SJCRH30 (cell line): Measurements from ENCODE around the gene COL4A4. TPM values are rescaled to one million over a fixed set of nuclear protein-coding genes. Genes with fewer than 3 reads are reported as not detected.
A peak's percentile ranks its signal among the peaks of the same experiment; 100 is the strongest.

Experiments
- DNase-seq, 2 experiments: peaks; one replicate each; pipeline ENCODE4 v3.0.0-alpha.2; 2015 to 2020
- H3K27ac ChIP-seq: fragments of 250-450 bp; sonication (Bioruptor Pico); 2 replicates; pipeline ENCODE4 v1.5.1; 2020; ENCODE audit warnings: mild to moderate bottlenecking, moderate library complexity
- H3K27me3 ChIP-seq: fragments of 250-450 bp; sonication (Bioruptor Pico); 2 replicates; pipeline ENCODE4 v1.5.1; 2020; ENCODE audit warnings: mild to moderate bottlenecking, moderate library complexity
- H3K36me3 ChIP-seq: fragments of 250-450 bp; sonication (Bioruptor Pico); 2 replicates; pipeline ENCODE4 v1.5.1; 2020; ENCODE audit warnings: mild to moderate bottlenecking, moderate library complexity
- H3K4me1 ChIP-seq: fragments of 250-450 bp; sonication (Bioruptor Pico); 2 replicates; pipeline ENCODE4 v1.5.1; 2020; ENCODE audit warnings: mild to moderate bottlenecking, moderate library complexity
- H3K4me3 ChIP-seq: fragments of 250-450 bp; sonication (Bioruptor Pico); 2 replicates; pipeline ENCODE4 v1.5.1; 2020; ENCODE audit warnings: mild to moderate bottlenecking, moderate library complexity
- H3K9me3 ChIP-seq: fragments of 250-450 bp; sonication (Bioruptor Pico); replicated peaks from 2 replicates; pipeline ENCODE4 v1.5.1; 2020; ENCODE audit warnings: mild to moderate bottlenecking, moderate library complexity
- total RNA-seq: library from RNA; depleted of rRNA; stranded (reverse); fragments of >200 nt; shearing (Covaris generic); gene quantifications from 2 replicates; pipeline ENCODE4 v1.2.3, GENCODE V29; 2014

COL4A4 gene
- total RNA-seq, 1 experiment from 2014 or later, result not detected

DNA sequence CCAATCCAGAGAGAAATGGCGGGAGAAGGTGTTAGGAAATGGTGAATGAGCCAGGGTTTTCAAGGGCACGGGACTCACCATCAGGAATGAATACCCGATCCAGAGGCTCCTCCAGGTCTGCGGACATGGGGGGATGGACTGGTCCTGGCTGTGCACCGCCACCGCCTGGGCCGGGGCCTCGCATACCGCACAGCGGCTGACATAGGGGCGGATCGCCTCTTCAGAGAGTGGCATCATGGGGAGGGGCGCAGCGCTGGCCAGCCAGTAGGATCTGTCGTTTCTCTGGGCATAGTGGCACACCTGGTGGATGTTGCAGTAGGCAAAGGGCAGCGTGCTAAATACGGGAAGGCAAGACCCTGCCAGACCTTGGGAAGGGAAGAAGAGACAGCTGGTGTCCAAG lies 156.1 kb downstream of the COL4A4 start:
- no peak for DNase-seq
- H3K9me3 ChIP-seq, result no peaks in the 10 kb centered on the region
- H3K27ac ChIP-seq, result no peak overlapping the region
- H3K36me3 ChIP-seq, result no peaks in the 10 kb centered on the region
- no peak overlapping the region for H3K4me3 ChIP-seq
- 0 out of 2 replicates have a peak, but pooled peaks cover 4% of the 10 kb centered on the region for H3K27me3 ChIP-seq
- no peaks in the 10 kb centered on the region for H3K4me1 ChIP-seq

- H3K4me1 ChIP-seq, result no peaks in the 10 kb centered on the region
- H3K36me3 ChIP-seq, result no peaks in the 10 kb centered on the region
- H3K4me3 ChIP-seq, result no peak overlapping the region
- 0 out of 2 replicates have a peak, but pooled peaks cover 4% of the 10 kb centered on the region for H3K27me3 ChIP-seq
- no peaks in the 10 kb centered on the region for H3K9me3 ChIP-seq
- DNase-seq, result no peak
- H3K27ac ChIP-seq, result no peak overlapping the region
Observed at GRCh38 chr2:227007148-227007547, 156.9 kb downstream of the COL4A4 start.

DNA sequence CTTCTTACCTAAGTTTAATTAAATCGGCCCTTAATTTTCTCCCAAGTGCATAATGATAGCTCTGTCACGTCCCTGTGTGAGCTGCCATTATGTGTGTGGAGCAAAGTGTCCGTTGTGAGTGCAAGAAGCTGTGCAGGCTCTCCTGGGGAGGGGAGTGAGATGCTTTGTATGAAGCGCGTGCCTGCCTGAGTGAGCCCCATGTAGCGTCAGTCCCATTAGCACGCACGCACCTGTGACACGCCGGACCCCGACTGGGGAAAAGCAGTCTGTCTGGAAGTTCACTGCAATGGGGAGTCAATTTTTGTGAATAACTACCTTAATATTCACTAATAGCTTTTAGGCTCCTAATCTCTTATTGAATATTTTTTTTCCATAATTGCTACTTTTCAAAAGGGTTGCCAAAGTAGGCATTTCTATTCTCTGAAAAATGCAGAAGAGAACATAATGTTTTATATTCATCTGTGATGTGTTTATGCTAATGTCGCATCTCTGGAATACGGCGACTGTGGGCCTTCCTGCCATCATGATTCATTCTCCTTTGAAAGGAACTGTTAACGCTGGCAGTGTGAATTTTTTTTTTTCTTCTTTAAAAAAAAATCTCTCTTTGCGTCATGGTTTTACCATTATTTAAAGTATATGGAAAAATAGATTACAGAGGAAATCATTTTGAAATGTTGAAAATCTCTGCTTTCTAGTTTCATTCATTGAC lies 157.7 kb downstream of the COL4A4 start:
- 0 out of 2 replicates have a peak, but pooled peaks cover 4% of the 10 kb centered on the region for H3K27me3 ChIP-seq
- no peak for DNase-seq
- no peaks in the 10 kb centered on the region for H3K9me3 ChIP-seq
- H3K36me3 ChIP-seq, result no peaks in the 10 kb centered on the region
- no peak overlapping the region for H3K27ac ChIP-seq
- no peaks in the 10 kb centered on the region for H3K4me1 ChIP-seq
- no peak overlapping the region for H3K4me3 ChIP-seq

- H3K4me1 ChIP-seq, result no peaks in the 10 kb centered on the region
- DNase-seq, result no peak
- no peak overlapping the region for H3K4me3 ChIP-seq
- H3K9me3 ChIP-seq, result no peaks in the 10 kb centered on the region
- no peaks in the 10 kb centered on the region for H3K36me3 ChIP-seq
- 0 out of 2 replicates have a peak, but pooled peaks cover 4% of the 10 kb centered on the region for H3K27me3 ChIP-seq
- no peak overlapping the region for H3K27ac ChIP-seq
Observed at GRCh38 chr2:227004482-227004881, 159.5 kb downstream of the COL4A4 start.

DNA sequence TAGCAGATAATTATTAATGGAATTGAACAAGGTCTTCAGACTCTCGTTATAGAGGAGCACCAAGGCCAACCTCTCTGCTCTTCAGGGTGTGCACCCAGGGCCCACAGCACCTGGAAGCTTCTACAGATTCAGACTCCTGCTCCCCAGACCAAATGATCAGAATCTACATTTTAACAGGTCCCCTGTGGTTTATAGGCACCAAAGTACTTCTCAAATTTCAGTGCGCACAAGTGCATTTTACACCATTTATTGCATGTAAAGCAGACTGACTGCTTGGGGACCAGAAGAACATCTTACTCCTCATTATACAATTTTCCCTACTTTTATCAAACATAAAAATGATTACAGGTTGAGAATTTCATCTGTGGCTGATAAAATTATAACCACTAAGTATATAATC lies 163.9 kb downstream of the COL4A4 start:
- Histone ChIP-seq H3K27me3 (0 out of 2 replicates have a peak, but pooled peaks cover 4% of the 10 kb centered on the region), H3K27ac (no peak overlapping the region), H3K4me3 (no peak overlapping the region), H3K4me1 (no peaks in the 10 kb centered on the region), H3K36me3 (no peaks in the 10 kb centered on the region), H3K9me3 (no peaks in the 10 kb centered on the region)
- DNase-seq, result no peak

DNA sequence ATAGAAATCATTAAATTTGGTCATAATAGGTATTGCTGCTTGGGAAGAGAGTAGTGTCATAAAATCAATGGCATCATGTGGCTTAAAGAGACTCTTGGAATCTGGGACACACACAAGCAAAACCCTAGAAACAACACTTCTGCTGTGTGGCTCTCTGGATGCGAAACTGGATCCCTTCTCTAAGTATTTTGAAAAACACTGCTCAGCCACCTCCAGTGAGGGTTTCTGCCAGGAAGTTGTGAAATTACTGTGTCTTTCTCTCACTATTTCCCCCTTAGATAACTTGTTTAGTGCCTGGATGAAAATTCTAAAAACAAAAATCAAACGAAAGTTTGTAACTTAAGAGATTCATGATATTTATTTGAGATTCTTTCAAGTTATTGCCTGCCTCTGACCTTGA lies 164.3 kb downstream of the COL4A4 start:
- 0 out of 2 replicates have a peak, but pooled peaks cover 3% of the 10 kb centered on the region for H3K27me3 ChIP-seq
- H3K4me1 ChIP-seq, result no peaks in the 10 kb centered on the region
- H3K9me3 ChIP-seq, result no peaks in the 10 kb centered on the region
- H3K4me3 ChIP-seq, result no peak overlapping the region
- DNase-seq, result no peak
- no peaks in the 10 kb centered on the region for H3K36me3 ChIP-seq
- H3K27ac ChIP-seq, result no peak overlapping the region

DNA sequence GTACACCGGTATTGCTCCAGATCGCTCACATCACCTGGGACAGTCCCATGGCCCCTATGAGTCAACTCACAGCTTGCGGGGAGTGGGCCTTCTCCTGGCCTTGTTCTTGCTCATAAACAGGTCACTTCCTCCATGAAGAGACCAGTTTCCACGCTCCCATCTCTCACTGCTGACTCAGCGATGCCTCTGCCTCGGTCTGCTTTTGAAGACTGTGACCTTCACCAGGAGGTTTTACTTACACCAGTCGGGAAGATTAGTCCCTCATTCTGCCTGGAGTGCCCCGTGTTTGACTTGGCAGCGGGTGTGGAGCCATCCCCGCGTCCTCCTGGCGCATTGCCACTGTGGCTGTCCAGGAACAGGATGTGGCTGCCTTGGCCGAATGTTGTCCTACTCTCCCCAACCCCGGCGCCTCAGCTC lies 168.4 kb downstream of the COL4A4 start:
- H3K4me1 ChIP-seq, result no peaks in the 10 kb centered on the region
- H3K27ac ChIP-seq, result no peak overlapping the region
- peak; percentile 61 to 62 for DNase-seq
- H3K36me3 ChIP-seq, result no peaks in the 10 kb centered on the region
- no peak overlapping the region for H3K4me3 ChIP-seq
- no peaks in the 10 kb centered on the region for H3K27me3 ChIP-seq
- no peaks in the 10 kb centered on the region for H3K9me3 ChIP-seq

DNA sequence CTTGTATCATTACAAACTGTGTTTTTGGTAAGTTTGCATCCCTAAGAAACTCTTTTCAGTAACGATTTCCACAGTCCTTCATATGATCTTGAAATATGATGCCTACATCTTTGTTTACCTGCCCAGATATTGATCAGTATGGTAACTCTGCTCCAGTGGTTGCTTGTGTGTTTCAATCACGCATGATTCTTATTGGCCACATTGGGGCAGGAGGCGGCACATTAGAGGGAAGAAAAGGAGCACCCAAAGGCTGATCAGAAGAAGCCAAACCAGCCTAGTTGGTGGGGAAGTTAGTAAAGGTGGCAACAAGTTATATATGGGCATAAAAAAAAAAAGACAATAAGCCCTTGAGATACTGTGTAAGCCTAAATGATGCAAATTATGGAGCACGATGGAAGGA lies 169.2 kb downstream of the COL4A4 start:
- H3K4me1 ChIP-seq, result no peaks in the 10 kb centered on the region
- no peaks in the 10 kb centered on the region for H3K27me3 ChIP-seq
- no peak overlapping the region for H3K4me3 ChIP-seq
- no peak for DNase-seq
- no peaks in the 10 kb centered on the region for H3K9me3 ChIP-seq
- H3K27ac ChIP-seq, result no peak overlapping the region
- no peaks in the 10 kb centered on the region for H3K36me3 ChIP-seq

- no peaks in the 10 kb centered on the region for H3K4me1 ChIP-seq
- no peaks in the 10 kb centered on the region for H3K9me3 ChIP-seq
- DNase-seq, result no peak
- no peak overlapping the region for H3K4me3 ChIP-seq
- no peaks in the 10 kb centered on the region for H3K27me3 ChIP-seq
- H3K27ac ChIP-seq, result no peak overlapping the region
- no peaks in the 10 kb centered on the region for H3K36me3 ChIP-seq
Observed at GRCh38 chr2:226993171-226993570, 170.8 kb downstream of the COL4A4 start.

DNA sequence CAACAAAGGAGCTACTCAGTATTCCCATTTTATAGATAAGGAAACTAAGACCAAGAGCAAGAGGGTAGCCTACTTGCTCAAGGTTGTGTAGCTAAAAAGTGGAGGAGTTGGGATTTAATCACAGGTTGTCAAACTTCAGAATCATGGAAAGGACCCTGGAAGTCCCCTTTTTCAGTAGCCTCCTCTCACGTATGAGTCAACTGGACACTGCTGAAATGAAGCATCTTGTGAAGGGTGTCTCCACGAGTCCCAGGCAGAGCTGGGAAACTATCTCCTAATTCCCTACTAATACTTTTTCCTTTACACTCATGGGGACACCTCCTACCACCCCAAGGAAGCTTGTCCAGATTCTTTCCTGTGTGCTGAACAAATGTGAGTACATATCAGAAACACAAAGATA lies 172.3 kb downstream of the COL4A4 start:
- Histone ChIP-seq H3K4me1 (no peaks in the 10 kb centered on the region), H3K9me3 (no peaks in the 10 kb centered on the region), H3K4me3 (no peak overlapping the region), H3K27ac (no peak overlapping the region), H3K27me3 (no peaks in the 10 kb centered on the region), H3K36me3 (no peaks in the 10 kb centered on the region)
- DNase-seq, result no peak

DNA sequence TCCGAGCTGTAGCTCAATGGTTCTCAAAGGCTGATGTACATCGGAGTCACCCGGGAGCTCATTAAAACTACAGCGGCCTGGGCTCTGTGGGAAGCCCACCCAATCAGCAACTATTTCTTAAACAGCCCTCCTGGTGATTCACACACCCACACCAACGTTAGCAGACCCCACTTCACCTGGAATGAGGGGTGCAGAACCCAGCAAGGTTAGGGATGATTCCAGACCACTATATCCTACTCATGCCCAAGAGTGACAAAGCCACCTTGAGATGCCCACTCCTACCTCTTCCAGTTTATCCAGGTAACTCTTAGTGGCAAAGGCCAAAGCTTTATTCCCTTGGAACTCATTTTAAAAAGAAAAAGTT lies 178.4 kb downstream of the COL4A4 start:
- Histone ChIP-seq H3K4me1 (peaks cover 8% of the 10 kb centered on the region; the same call in 1 of the 2 replicates), H3K4me3 (no peak overlapping the region), H3K27me3 (no peaks in the 10 kb centered on the region), H3K27ac (no peak overlapping the region), H3K36me3 (no peaks in the 10 kb centered on the region), H3K9me3 (no peaks in the 10 kb centered on the region)
- no peak for DNase-seq

GRCh38 chr2:226984750-226985582 lies 179.0 kb downstream of the COL4A4 start:
- Histone ChIP-seq H3K4me1 (peaks cover 8% of the 10 kb centered on the region; the same call in 1 of the 2 replicates), H3K27ac (no peak overlapping the region), H3K9me3 (no peaks in the 10 kb centered on the region), H3K27me3 (no peaks in the 10 kb centered on the region), H3K4me3 (peak overlapping the region; percentile 1; the same call in 1 of the 2 replicates), H3K36me3 (no peaks in the 10 kb centered on the region)
- peak; percentile 52 to 83 for DNase-seq

- Histone ChIP-seq H3K27ac (no peak overlapping the region), H3K9me3 (no peaks in the 10 kb centered on the region), H3K36me3 (no peaks in the 10 kb centered on the region), H3K27me3 (no peaks in the 10 kb centered on the region), H3K4me3 (no peak overlapping the region), H3K4me1 (peaks cover 8% of the 10 kb centered on the region; the same call in 1 of the 2 replicates)
- DNase-seq, result peak in 1 of 2 experiments; percentile 47
Observed at GRCh38 chr2:226983895-226984749, 179.9 kb downstream of the COL4A4 start.

GRCh38 chr2:226981791-226982326 lies 182.1 kb downstream of the COL4A4 start:
- H3K27me3 ChIP-seq, result no peaks in the 10 kb centered on the region
- no peak overlapping the region for H3K27ac ChIP-seq
- no peaks in the 10 kb centered on the region for H3K9me3 ChIP-seq
- DNase-seq, result no peak
- H3K36me3 ChIP-seq, result no peaks in the 10 kb centered on the region
- no peak overlapping the region for H3K4me3 ChIP-seq
- H3K4me1 ChIP-seq, result peaks cover 16% of the 10 kb centered on the region
